ENCODE measurements around the gene AJUBA.
A peak's percentile ranks its signal among the peaks of the same experiment; 100 is the strongest.

The AJUBA gene

DNA sequence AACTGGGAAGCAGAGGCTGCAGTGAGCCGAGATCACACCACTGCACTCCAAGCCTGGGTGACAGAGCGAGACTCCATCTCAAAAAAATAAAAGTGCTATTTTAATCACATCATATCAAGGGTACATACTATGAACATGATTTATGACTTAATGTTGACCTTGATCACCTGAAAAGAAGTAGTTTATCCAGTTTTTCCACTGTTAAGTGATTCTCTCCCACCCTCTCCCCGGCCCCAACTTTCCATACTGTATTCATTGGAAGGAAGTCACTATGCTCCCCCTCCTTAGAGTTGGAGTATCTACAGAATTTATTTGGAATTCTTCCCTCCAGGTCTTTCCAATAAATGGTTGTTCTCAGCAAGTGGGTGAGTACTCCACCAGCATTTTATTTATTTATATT lies 50.2 kb downstream of the AJUBA start:
- DNase-seq (ENCODE audit: extremely low spot score), result no peak
- ChIA-PET POLR2A (interaction anchor here (3.3 kb wide), 1 partner anchor 24 kb away, joined by 49 read pairs; the partner anchor contains the start of gene HAUS4), CTCF (no interaction called here)
- no peak for TF ChIP-seq ARNT (IDR thresholded peaks at IDR 0.05)
- no peak for TF ChIP-seq FOXM1 (IDR thresholded peaks at IDR 0.05; ENCODE audit: borderline replicate concordance)
- no peak for TF ChIP-seq SUZ12 (IDR thresholded peaks at IDR 0.05)
- TF ChIP-seq ELF4 (IDR thresholded peaks at IDR 0.05), result no peak
- no peak for TF ChIP-seq FOXK2 (IDR thresholded peaks at IDR 0.05)
- TF ChIP-seq L3MBTL2 (conservative IDR thresholded peaks at IDR 0.05), result no peak
- TF ChIP-seq TARDBP (IDR thresholded peaks at IDR 0.05), result no peak
- TF ChIP-seq BHLHE40 (IDR thresholded peaks at IDR 0.05; ENCODE audit: borderline replicate concordance), result no peak
- no peak for TF ChIP-seq ZNF384 (IDR thresholded peaks at IDR 0.05)
- TF ChIP-seq SP1 (IDR thresholded peaks at IDR 0.05), result no peak
- no peak for TF ChIP-seq FOXA1 (IDR thresholded peaks at IDR 0.05)
- no peak for TF ChIP-seq NFRKB (IDR thresholded peaks at IDR 0.05)
- TF ChIP-seq HDGF (IDR thresholded peaks at IDR 0.05; ENCODE audit: borderline replicate concordance), result no peak
- TF ChIP-seq CTBP1 (IDR thresholded peaks at IDR 0.05; ENCODE audit: borderline replicate concordance), result no peak
- no peak for TF ChIP-seq PKNOX1 (IDR thresholded peaks at IDR 0.05)
- no peak for TF ChIP-seq LEF1 (IDR thresholded peaks at IDR 0.05; ENCODE audit: borderline replicate concordance)

DNA sequence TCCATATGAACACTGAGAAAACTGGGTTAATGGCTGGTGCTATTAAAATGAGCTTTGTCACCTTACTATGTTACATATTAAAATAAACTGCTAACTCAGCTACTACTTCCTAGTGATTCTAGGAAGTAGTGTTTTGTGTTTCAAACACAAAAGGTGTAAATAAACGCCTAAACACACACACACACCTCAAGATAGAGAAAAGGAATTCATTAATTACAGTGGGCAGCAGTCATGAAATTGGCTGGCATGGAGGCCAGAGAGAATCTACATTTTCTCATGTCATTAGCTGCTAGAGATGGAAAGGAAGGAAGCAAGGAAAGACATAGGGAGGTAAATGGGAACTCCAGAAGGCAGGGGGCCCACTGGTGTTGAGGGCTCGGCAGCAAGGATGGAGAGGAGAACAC lies 52.4 kb downstream of the AJUBA start:
- POLR2A ChIA-PET, result interaction anchor here (0.6 to 4.6 kb wide), 14 partner anchors 11 to 166 kb away, joined by 3 to 50 read pairs (median 5); partner anchors contain the start of genes AJUBA, HAUS4 and RBM23
- TF ChIP-seq ZNF384 (IDR thresholded peaks at IDR 0.05), result no peak
- TF ChIP-seq SP1 (IDR thresholded peaks at IDR 0.05), result no peak
- no peak for TF ChIP-seq ELF4 (IDR thresholded peaks at IDR 0.05)
- CTCF ChIA-PET, result interaction anchor here (0.6 to 3.0 kb wide), 21 partner anchors 11 to 1959 kb away, joined by 3 to 21 read pairs (median 5); partner anchors contain the start of genes HAUS4, LRP10 and RBM23
- DNase-seq (ENCODE audit: extremely low spot score), result no peak

GRCh38 chr14:22929104-22929960 lies 53.0 kb downstream of the AJUBA start, which contains the start of gene PRMT5:
PRMT5 (minus strand) TSS chr14:22929376; CDS start chr14:22929361, 15 bp downstream.
- ChIA-PET CTCF (interaction anchor here (0.6 to 3.0 kb wide), 20 partner anchors 10 to 1959 kb away, joined by 3 to 21 read pairs (median 5); partner anchors contain the start of genes HAUS4, LRP10 and RBM23), POLR2A (interaction anchor here (0.6 to 4.6 kb wide), 13 partner anchors 10 to 166 kb away, joined by 3 to 50 read pairs (median 6); partner anchors contain the start of genes AJUBA, HAUS4 and RBM23)
- TF ChIP-seq BHLHE40 (IDR thresholded peaks at IDR 0.05; ENCODE audit: borderline replicate concordance) (no peak), PKNOX1 (IDR thresholded peaks at IDR 0.05) (peak; percentile 86), FOXM1 (IDR thresholded peaks at IDR 0.05; ENCODE audit: borderline replicate concordance) (no peak; the same call in 1 of the 2 replicates), L3MBTL2 (conservative IDR thresholded peaks at IDR 0.05) (peak; percentile 51; the same call in 1 of the 2 replicates), TARDBP (IDR thresholded peaks at IDR 0.05) (peak; percentile 48; the same call in 1 of the 2 replicates), NFRKB (IDR thresholded peaks at IDR 0.05) (peak; percentile 59; the same call in 1 of the 2 replicates), CTBP1 (IDR thresholded peaks at IDR 0.05; ENCODE audit: borderline replicate concordance) (peak; percentile 26; the same call in 1 of the 2 replicates)
- peak; percentile 93 for DNase-seq (ENCODE audit: extremely low spot score)

DNA sequence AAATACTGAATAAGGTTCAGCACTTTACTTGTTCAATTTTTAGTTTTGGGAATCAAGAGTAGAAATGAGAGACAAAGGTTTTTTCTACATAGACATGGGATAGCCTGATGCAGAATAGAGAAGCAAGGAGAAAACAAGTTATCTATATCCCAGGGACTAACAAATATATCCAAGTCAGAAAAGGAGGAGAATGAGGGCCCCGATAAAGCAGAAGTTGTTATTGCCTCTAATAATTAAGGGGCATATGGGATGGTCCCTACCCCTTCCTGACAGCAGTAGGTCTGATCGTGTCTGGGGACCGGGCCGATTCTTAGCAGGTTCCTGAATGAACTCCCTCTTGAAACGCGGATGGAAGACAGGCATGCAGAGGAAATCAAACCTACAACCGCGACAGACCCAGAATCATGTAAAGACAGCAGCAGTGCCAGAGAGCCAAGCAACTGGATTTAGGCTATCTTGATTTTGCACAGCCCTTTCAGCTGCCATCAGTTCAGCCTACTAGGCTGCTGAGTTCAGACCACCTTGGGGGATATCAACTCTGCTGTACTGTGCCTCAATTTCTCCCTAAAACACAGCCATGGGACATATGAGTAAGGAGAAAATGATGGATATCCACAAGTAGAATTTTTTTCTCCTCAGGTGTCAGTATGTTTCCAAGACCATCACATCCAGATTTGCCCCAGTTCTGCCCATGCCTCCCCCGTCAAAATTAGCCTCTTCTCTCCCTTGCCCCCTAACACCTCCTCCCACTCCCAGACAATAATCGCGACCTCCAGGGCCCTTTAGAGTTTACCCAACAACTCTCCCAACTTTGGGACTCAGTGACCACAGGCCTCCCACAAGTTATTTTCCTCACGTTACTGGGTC lies 53.9 kb downstream of the AJUBA start:
- TF ChIP-seq FOXA1 (IDR thresholded peaks at IDR 0.05) (no peak), NFRKB (IDR thresholded peaks at IDR 0.05) (no peak), CTBP1 (IDR thresholded peaks at IDR 0.05; ENCODE audit: borderline replicate concordance) (no peak), ZNF384 (IDR thresholded peaks at IDR 0.05) (no peak), BHLHE40 (IDR thresholded peaks at IDR 0.05; ENCODE audit: borderline replicate concordance) (no peak), LEF1 (IDR thresholded peaks at IDR 0.05; ENCODE audit: borderline replicate concordance) (no peak), L3MBTL2 (conservative IDR thresholded peaks at IDR 0.05) (no peak), ARNT (IDR thresholded peaks at IDR 0.05) (no peak), HDGF (IDR thresholded peaks at IDR 0.05; ENCODE audit: borderline replicate concordance) (no peak), ELF4 (IDR thresholded peaks at IDR 0.05) (no peak), FOXK2 (IDR thresholded peaks at IDR 0.05) (no peak), TARDBP (IDR thresholded peaks at IDR 0.05) (no peak), FOXM1 (IDR thresholded peaks at IDR 0.05; ENCODE audit: borderline replicate concordance) (no peak), PKNOX1 (IDR thresholded peaks at IDR 0.05) (no peak)
- ChIA-PET POLR2A (interaction anchor here (1.2 to 4.6 kb wide), 8 partner anchors 9 to 130 kb away, joined by 3 to 50 read pairs (median 13); partner anchors contain the start of genes AJUBA, HAUS4 and RBM23), CTCF (interaction anchor here (1.1 to 3.0 kb wide), 5 partner anchors 9 to 144 kb away, joined by 3 to 21 read pairs (median 5); partner anchors contain the start of gene RBM23)
- no peak for DNase-seq (ENCODE audit: extremely low spot score)

DNA sequence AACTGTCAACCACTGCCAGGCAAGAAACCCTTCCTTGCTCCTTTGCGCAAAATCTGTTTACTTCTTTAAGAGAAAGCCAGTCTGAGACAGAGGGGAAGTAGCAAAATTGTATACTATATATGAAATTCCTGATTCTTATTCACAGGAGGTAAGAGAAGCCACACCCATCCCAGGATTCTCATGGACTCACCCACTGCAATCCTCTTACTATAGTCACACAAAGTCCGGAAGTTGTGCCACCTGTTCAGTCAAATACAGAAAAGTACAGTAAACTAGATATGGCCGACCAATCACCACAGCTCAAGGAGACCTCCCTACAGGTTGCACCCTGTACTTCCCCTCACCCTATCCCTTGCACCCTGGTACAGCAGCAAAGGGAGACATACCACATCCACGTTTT lies 56.0 kb downstream of the AJUBA start:
- POLR2A ChIA-PET, result no interaction called here
- DNase-seq (ENCODE audit: extremely low spot score), result no peak
- CTCF ChIA-PET, result no interaction called here
- TF ChIP-seq FOXK2 (IDR thresholded peaks at IDR 0.05) (no peak), TARDBP (IDR thresholded peaks at IDR 0.05) (no peak), BHLHE40 (IDR thresholded peaks at IDR 0.05; ENCODE audit: borderline replicate concordance) (no peak), PKNOX1 (IDR thresholded peaks at IDR 0.05) (no peak), SUZ12 (IDR thresholded peaks at IDR 0.05) (no peak), ELF4 (IDR thresholded peaks at IDR 0.05) (no peak), CTBP1 (IDR thresholded peaks at IDR 0.05; ENCODE audit: borderline replicate concordance) (no peak), ZNF384 (IDR thresholded peaks at IDR 0.05) (no peak), L3MBTL2 (conservative IDR thresholded peaks at IDR 0.05) (no peak), FOXA1 (IDR thresholded peaks at IDR 0.05) (no peak), ARNT (IDR thresholded peaks at IDR 0.05) (no peak), LEF1 (IDR thresholded peaks at IDR 0.05; ENCODE audit: borderline replicate concordance) (no peak), SP1 (IDR thresholded peaks at IDR 0.05) (no peak), HDGF (IDR thresholded peaks at IDR 0.05; ENCODE audit: borderline replicate concordance) (no peak), NFRKB (IDR thresholded peaks at IDR 0.05) (no peak), FOXM1 (IDR thresholded peaks at IDR 0.05; ENCODE audit: borderline replicate concordance) (no peak)

Data from HEK293T (cell line).